ENCODE results near the gene SNX10. TPM values are rescaled to one million over a fixed set of nuclear protein-coding genes. Genes with fewer than 3 reads are reported as not detected.
"Not testable (repeated sequence)": the region's sequence is repeated elsewhere in the genome, so short reads cannot be mapped to it uniquely, and the experiment has no call there.

The SNX10 gene, protein sequence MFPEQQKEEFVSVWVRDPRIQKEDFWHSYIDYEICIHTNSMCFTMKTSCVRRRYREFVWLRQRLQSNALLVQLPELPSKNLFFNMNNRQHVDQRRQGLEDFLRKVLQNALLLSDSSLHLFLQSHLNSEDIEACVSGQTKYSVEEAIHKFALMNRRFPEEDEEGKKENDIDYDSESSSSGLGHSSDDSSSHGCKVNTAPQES
- total RNA-seq, result 1 to 10 TPM; 2.3 to 5.6 TPM

GRCh38 chr7:26291699-26292538, at the start of gene SNX10:
Gene SNX10 (plus strand): TSS chr7:26291862. CDS start chr7:26346443, 54,581 bp downstream.
- DNase-seq (ENCODE audit: low spot score) (no peak), ATAC-seq (ENCODE audit: insufficient number of reproducible peaks, low FRiP score, low read depth) (no peak)
- Histone ChIP-seq H3K27me3 (replicated peaks; ENCODE audit: insufficient read depth) (no peaks in the 10 kb centered on the region), H3K4me3 (peak within 1 kb of the TSS; percentile 77), H3K9me3 (no peaks in the 10 kb centered on the region), H3K27ac (no peak within 1 kb of the TSS), H3K36me3 (no peaks in the 10 kb centered on the region), H3K4me1 (ENCODE audit: control insufficient read depth in 1 of 2, low read depth in 2 of 2) (no peaks in the 10 kb centered on the region)
- TF ChIP-seq, protein P1, sequence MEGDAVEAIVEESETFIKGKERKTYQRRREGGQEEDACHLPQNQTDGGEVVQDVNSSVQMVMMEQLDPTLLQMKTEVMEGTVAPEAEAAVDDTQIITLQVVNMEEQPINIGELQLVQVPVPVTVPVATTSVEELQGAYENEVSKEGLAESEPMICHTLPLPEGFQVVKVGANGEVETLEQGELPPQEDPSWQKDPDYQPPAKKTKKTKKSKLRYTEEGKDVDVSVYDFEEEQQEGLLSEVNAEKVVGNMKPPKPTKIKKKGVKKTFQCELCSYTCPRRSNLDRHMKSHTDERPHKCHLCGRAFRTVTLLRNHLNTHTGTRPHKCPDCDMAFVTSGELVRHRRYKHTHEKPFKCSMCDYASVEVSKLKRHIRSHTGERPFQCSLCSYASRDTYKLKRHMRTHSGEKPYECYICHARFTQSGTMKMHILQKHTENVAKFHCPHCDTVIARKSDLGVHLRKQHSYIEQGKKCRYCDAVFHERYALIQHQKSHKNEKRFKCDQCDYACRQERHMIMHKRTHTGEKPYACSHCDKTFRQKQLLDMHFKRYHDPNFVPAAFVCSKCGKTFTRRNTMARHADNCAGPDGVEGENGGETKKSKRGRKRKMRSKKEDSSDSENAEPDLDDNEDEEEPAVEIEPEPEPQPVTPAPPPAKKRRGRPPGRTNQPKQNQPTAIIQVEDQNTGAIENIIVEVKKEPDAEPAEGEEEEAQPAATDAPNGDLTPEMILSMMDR (IDR thresholded peaks at IDR 0.05), result no peak

DNA sequence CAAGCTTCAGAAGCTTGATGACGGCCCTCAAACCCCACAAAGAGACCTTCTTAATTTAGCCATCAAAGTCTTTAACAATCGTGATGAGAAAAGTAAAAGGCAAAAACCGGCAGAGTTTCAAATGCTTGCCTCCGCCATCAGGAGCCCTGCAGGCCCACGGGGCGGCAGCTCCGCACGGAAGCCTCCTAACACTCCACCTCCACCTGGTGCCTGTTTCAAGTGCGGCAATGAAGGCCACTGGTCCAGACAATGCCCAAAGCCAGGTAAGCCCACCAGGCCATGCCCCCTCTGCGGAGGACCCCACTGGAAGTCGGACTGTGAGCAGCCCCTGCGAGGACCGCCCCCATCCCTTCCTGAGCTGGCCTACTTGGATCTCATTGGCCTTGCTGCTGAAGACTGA, 46.5 kb upstream of the SNX10 start:
- H3K36me3 ChIP-seq, result no peaks in the 10 kb centered on the region
- no peak overlapping the region for H3K27ac ChIP-seq
- no peak for ATAC-seq (ENCODE audit: insufficient number of reproducible peaks, low FRiP score, low read depth)
- H3K4me3 ChIP-seq, result no peak overlapping the region
- H3K27me3 ChIP-seq (replicated peaks; ENCODE audit: insufficient read depth), result no peaks in the 10 kb centered on the region
- DNase-seq (ENCODE audit: low spot score), result no peak
- H3K9me3 ChIP-seq, result no peaks in the 10 kb centered on the region
- H3K4me1 ChIP-seq (ENCODE audit: control insufficient read depth in 1 of 2, low read depth in 2 of 2), result no peaks in the 10 kb centered on the region
- TF ChIP-seq, protein P1 (IDR thresholded peaks at IDR 0.05), result no peak

DNA sequence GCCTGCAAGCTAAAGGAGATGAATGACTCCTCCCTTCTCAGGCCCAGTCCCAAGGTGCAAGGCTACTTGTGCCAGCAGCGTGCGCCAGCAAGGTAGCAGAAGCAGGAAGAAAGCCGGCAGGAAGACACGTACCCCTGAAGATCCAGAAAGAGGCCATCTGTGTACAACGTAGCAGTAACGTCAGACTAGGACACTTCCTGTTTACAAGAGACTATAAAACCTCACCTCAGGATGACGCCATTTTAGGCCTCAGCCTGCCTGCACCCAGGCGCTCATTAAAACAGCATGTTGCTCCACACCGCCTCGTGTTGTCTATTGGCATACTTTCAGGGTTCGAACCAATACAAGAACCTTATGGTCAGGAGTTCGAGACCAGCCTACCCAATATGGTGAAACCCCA, 41.4 kb upstream of the SNX10 start:
- no peaks in the 10 kb centered on the region for H3K9me3 ChIP-seq
- TF ChIP-seq, protein P1 (IDR thresholded peaks at IDR 0.05), result no peak
- no peaks in the 10 kb centered on the region for H3K27me3 ChIP-seq (replicated peaks; ENCODE audit: insufficient read depth)
- no peaks in the 10 kb centered on the region for H3K36me3 ChIP-seq
- H3K27ac ChIP-seq, result no peak overlapping the region
- DNase-seq (ENCODE audit: low spot score) (no peak), ATAC-seq (ENCODE audit: insufficient number of reproducible peaks, low FRiP score, low read depth) (no peak)
- no peaks in the 10 kb centered on the region for H3K4me1 ChIP-seq (ENCODE audit: control insufficient read depth in 1 of 2, low read depth in 2 of 2)
- H3K4me3 ChIP-seq, result no peak overlapping the region

GRCh38 chr7:26261866-26262265, 29.8 kb upstream of the SNX10 start:
- H3K36me3 ChIP-seq; DNase-seq (ENCODE audit: low spot score); ATAC-seq (ENCODE audit: insufficient number of reproducible peaks, low FRiP score, low read depth); H3K27ac ChIP-seq; H3K4me1 ChIP-seq (ENCODE audit: control insufficient read depth in 1 of 2, low read depth in 2 of 2); H3K27me3 ChIP-seq (replicated peaks; ENCODE audit: insufficient read depth); H3K4me3 ChIP-seq; H3K9me3 ChIP-seq: not testable (repeated sequence)

DNA sequence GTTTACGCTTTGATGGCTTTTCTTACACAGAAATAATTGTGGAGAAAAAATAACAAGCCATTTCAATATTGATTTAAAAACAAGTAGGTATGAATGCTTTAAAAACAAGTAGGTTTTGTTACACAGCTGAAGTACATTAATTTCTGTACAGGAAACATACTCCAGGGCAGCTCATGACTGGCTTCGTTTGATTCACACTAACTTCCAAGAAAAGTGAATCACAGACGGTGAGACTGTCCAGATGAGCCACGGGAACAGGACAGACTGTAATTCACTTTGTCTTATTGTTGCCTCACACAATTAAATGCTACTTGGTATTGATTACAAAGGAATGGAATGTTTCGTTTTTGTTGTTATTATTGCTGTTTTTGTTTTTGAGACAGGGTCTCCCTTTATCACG, 26.6 kb upstream of the SNX10 start:
- no peak for DNase-seq (ENCODE audit: low spot score)
- no peaks in the 10 kb centered on the region for H3K9me3 ChIP-seq
- H3K27ac ChIP-seq, result no peak overlapping the region

More for the DNA sequence above, 26.6 kb upstream of the SNX10 start:
- Histone ChIP-seq H3K27me3 (replicated peaks; ENCODE audit: insufficient read depth) (no peaks in the 10 kb centered on the region), H3K4me1 (ENCODE audit: control insufficient read depth in 1 of 2, low read depth in 2 of 2) (no peaks in the 10 kb centered on the region), H3K4me3 (no peak overlapping the region), H3K36me3 (no peaks in the 10 kb centered on the region)
- no peak for ATAC-seq (ENCODE audit: insufficient number of reproducible peaks, low FRiP score, low read depth)
- TF ChIP-seq, protein P1 (IDR thresholded peaks at IDR 0.05), result no peak

Data from thoracic aorta (tissue), 2 donors.